Lung microvascular endothelial cell (primary cell): Measurements from ENCODE around the gene DNAAF8. TPM values are rescaled to one million over a fixed set of nuclear protein-coding genes. Genes with fewer than 3 reads are reported as not detected.

Experiments
- total RNA-seq: library from RNA; depleted of rRNA; stranded (reverse); fragments of >200 nt; gene quantifications from 2 replicates; pipeline ENCODE4 v1.2.1, GENCODE V29; 2014

Gene DNAAF8
- total RNA-seq, 1 donor from 2014 or later: 0.40 TPM

Other genes starting within 250 kb of the DNAAF8 start
- gene CDIP1, start 195.8 kb upstream of the DNAAF8 start, total RNA-seq: 5.7 and 6.0 TPM in 2 replicates
- under 0.01 TPM in 1 of 2 replicates, not detected in the other for gene C16orf96, start 178.2 kb upstream of the DNAAF8 start, total RNA-seq
- 3.9 and 4.4 TPM in 2 replicates for gene UBALD1, start 119.6 kb upstream of the DNAAF8 start, total RNA-seq
- 15.7 and 18.3 TPM in 2 replicates for gene MGRN1, start 109.7 kb upstream of the DNAAF8 start, total RNA-seq
- gene NUDT16L1, start 41.0 kb upstream of the DNAAF8 start, total RNA-seq: 22.0 and 31.2 TPM in 2 replicates
- 10.0 and 21.2 TPM in 2 replicates for gene ANKS3, start 266 bp upstream of the DNAAF8 start, total RNA-seq
- 3.7 and 6.2 TPM in 2 replicates for gene ZNF500, start 32.6 kb downstream of the DNAAF8 start, total RNA-seq
- not detected in 2 replicates for gene SEPTIN12, start 53.8 kb downstream of the DNAAF8 start, total RNA-seq
- gene SMIM22, start 60.8 kb downstream of the DNAAF8 start, total RNA-seq: not detected in 2 replicates
- 22.0 and 33.3 TPM in 2 replicates for gene ROGDI, start 68.1 kb downstream of the DNAAF8 start, total RNA-seq
- gene GLYR1, start 112.8 kb downstream of the DNAAF8 start, total RNA-seq: 36.4 and 47.8 TPM in 2 replicates
- 16.3 and 23.8 TPM in 2 replicates for gene UBN1, start 112.9 kb downstream of the DNAAF8 start, total RNA-seq
- gene PPL, start 202.6 kb downstream of the DNAAF8 start, total RNA-seq: 2.4 and 5.4 TPM in 2 replicates
- gene SEC14L5, start 223.8 kb downstream of the DNAAF8 start, total RNA-seq: under 0.01 TPM in 1 of 2 replicates, not detected in the other